GM12872 (cell line): ENCODE results near the gene MGAT5.

Source experiments
- TF ChIP-seq, protein P1 (sequence below): IDR thresholded peaks from 3 replicates; pipeline ENCODE4 v1.5.1; 2011; ENCODE audit warnings: low read depth, mild to moderate bottlenecking, low read length, moderate library complexity; ENCODE audit not compliant: insufficient read depth

The MGAT5 gene

GRCh38 chr2:134441153-134441863 is 187.4 kb downstream of the MGAT5 start:
- TF ChIP-seq, protein P1, sequence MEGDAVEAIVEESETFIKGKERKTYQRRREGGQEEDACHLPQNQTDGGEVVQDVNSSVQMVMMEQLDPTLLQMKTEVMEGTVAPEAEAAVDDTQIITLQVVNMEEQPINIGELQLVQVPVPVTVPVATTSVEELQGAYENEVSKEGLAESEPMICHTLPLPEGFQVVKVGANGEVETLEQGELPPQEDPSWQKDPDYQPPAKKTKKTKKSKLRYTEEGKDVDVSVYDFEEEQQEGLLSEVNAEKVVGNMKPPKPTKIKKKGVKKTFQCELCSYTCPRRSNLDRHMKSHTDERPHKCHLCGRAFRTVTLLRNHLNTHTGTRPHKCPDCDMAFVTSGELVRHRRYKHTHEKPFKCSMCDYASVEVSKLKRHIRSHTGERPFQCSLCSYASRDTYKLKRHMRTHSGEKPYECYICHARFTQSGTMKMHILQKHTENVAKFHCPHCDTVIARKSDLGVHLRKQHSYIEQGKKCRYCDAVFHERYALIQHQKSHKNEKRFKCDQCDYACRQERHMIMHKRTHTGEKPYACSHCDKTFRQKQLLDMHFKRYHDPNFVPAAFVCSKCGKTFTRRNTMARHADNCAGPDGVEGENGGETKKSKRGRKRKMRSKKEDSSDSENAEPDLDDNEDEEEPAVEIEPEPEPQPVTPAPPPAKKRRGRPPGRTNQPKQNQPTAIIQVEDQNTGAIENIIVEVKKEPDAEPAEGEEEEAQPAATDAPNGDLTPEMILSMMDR, result no peak

GRCh38 chr2:134443814-134444480 is 190.1 kb downstream of the MGAT5 start:
- TF ChIP-seq, protein P1, result no peak

DNA sequence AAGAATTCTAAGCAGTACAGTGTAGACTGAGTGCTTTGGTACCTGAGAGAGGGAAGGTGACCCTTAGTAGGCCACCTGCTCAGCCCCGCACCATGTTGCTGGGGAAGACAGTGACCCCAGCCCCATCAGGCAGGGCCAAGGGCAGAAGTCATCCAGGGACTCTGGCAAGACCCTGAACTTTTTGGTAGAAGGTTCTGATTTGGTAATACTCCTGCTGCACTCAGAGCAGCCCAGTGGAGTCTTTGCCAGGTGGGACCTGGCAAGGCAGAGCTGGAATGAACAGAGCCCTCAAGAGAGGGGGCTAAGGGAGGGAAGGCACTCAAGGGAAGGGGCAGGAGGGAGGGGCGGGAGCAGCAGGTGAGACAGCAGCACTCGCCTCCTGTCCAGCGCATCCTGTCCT is 191.2 kb downstream of the MGAT5 start:
- TF ChIP-seq, protein P1, result no peak

- TF ChIP-seq, protein P1, result no peak
These were observed 192.1 kb downstream of the MGAT5 start for GRCh38 chr2:134445985-134446382.

- TF ChIP-seq, protein P1, result no peak
These were observed 192.6 kb downstream of the MGAT5 start for GRCh38 chr2:134446383-134447017.

GRCh38 chr2:134447669-134448068 is 193.8 kb downstream of the MGAT5 start:
- TF ChIP-seq, protein P1, result no peak

DNA sequence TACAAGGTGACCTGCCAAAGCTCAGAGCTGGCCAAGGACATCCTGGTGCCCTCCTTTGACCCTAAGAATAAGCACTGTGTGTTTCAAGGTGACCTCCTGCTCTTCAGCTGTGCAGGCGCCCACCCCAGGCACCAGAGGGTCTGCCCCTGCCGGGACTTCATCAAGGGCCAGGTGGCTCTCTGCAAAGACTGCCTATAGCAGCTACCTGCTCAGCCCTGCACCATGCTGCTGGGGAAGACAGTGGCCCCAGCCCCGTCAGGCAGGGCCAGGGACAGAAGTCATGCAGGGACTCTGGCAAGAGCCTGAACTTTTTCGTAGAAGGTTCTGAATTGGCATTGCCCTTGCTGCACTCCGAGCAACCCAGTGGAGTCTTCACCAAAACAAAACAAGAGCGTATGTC is 194.8 kb downstream of the MGAT5 start:
- TF ChIP-seq, protein P1, result no peak
